GM12873 (cell line): ENCODE data around the gene AGBL1.

Experiments
- CTCF ChIP-seq: IDR thresholded peaks from 2 replicates; pipeline ENCODE4 v1.5.1; 2012; ENCODE audit warnings: low read depth, mild to moderate bottlenecking, moderate library complexity, low read length, control low read depth; ENCODE audit not compliant: insufficient read depth; ENCODE audit errors: missing control alignments

The AGBL1 gene

GRCh38 chr15:86237111-86237500, 157.4 kb downstream of the AGBL1 start:
- TF ChIP-seq CTCF: no peak

GRCh38 chr15:86247249-86247955, 167.7 kb downstream of the AGBL1 start:
- TF ChIP-seq CTCF: no peak

GRCh38 chr15:86255247-86255646, 175.6 kb downstream of the AGBL1 start:
- no peak for TF ChIP-seq CTCF

GRCh38 chr15:86256628-86257027, 177.0 kb downstream of the AGBL1 start:
- TF ChIP-seq CTCF: no peak

GRCh38 chr15:86259589-86259988, 179.9 kb downstream of the AGBL1 start:
- TF ChIP-seq CTCF: no peak

GRCh38 chr15:86263230-86263629, 183.6 kb downstream of the AGBL1 start:
- TF ChIP-seq CTCF: no peak

GRCh38 chr15:86266896-86267484, 187.3 kb downstream of the AGBL1 start:
- no peak for TF ChIP-seq CTCF
